Esophagus squamous epithelium (tissue), 4 donors: ENCODE results near the gene HLA-DOB.

ENCODE experiments used
- CTCF ChIP-seq, 6 experiments: fragments of 450-650 bp in 4 of 6; fragments of 200-600 bp in 2 of 6; sonication (generic) in 2 of 6; IDR thresholded peaks; one replicate each; pipeline ENCODE4 v1.5.1; 2016 to 2019; ENCODE audit warnings: antibody characterized with exemption in 6 of 6, mild to moderate bottlenecking in 4 of 6, moderate library complexity in 4 of 6
- POLR2A ChIP-seq, 4 donors: fragments of 450-650 bp; IDR thresholded peaks; one replicate each; pipeline ENCODE4 v1.6.1; 2017; ENCODE audit warnings: antibody characterized with exemption in 4 of 4, mild to moderate bottlenecking in 4 of 4, moderate library complexity in 3 of 4

- TF ChIP-seq CTCF (IDR thresholded peaks at IDR 0.05) (no peak), POLR2A (IDR thresholded peaks at IDR 0.05) (no peak)
Observed at GRCh38 chr6:32815115-32815514, 1.7 kb downstream of the HLA-DOB start.
